ENCODE results near the gene PLAAT2. TPM values are rescaled to one million over a fixed set of nuclear protein-coding genes. Genes with fewer than 3 reads are reported as not detected.
"Not testable (repeated sequence)": the region's sequence is repeated elsewhere in the genome, so short reads cannot be mapped to it uniquely, and the experiment has no call there.

PLAAT2 gene
- total and polyA plus RNA-seq, 10 donors: 0.16 to 1.3 (median 0.18) TPM; not detected in 7

GRCh38 chr11:63608353-63609345 lies 45.5 kb upstream of the PLAAT2 start:
- peaks cover 0 to 4% (median 0%) of the 10 kb centered on the region in 6 donors for H3K36me3 ChIP-seq
- no peaks in the 10 kb centered on the region for H3K9me3 ChIP-seq
- intact Hi-C loops (cut with DNase I; ENCODE audit: low total_unique reads): no loop called here
- TF ChIP-seq POLR2AphosphoS5 (IDR thresholded peaks at IDR 0.05) (no peak), POLR2A (IDR thresholded peaks at IDR 0.05) (no peak)
- TF ChIP-seq, protein P1, sequence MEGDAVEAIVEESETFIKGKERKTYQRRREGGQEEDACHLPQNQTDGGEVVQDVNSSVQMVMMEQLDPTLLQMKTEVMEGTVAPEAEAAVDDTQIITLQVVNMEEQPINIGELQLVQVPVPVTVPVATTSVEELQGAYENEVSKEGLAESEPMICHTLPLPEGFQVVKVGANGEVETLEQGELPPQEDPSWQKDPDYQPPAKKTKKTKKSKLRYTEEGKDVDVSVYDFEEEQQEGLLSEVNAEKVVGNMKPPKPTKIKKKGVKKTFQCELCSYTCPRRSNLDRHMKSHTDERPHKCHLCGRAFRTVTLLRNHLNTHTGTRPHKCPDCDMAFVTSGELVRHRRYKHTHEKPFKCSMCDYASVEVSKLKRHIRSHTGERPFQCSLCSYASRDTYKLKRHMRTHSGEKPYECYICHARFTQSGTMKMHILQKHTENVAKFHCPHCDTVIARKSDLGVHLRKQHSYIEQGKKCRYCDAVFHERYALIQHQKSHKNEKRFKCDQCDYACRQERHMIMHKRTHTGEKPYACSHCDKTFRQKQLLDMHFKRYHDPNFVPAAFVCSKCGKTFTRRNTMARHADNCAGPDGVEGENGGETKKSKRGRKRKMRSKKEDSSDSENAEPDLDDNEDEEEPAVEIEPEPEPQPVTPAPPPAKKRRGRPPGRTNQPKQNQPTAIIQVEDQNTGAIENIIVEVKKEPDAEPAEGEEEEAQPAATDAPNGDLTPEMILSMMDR (IDR thresholded peaks at IDR 0.05 in 8 of 11, conservative IDR thresholded peaks at IDR 0.05 in 3 of 11): no peak
- H3K27ac ChIP-seq: peak overlapping the region in 2 of 8 donors; percentile 10 to 30
- WGBS, 5 donors: 76 to 84% (median 79%) methylated on average over 11 of the region's 11 CpGs
- H3K4me1 ChIP-seq: peaks cover 14 to 48% (median 38%) of the 10 kb centered on the region in 6 donors
- DNase-seq: no peak
- H3K4me3 ChIP-seq: no peak overlapping the region
- peaks cover 0 to 8% (median 0%) of the 10 kb centered on the region in 7 donors for H3K27me3 ChIP-seq (replicated peaks in 1 of 7)

- no peak overlapping the region for H3K27ac ChIP-seq
- intact Hi-C loops (cut with DNase I; ENCODE audit: low total_unique reads): no loop called here
- no peak overlapping the region for H3K4me3 ChIP-seq
- no peaks in the 10 kb centered on the region for H3K9me3 ChIP-seq
- no peaks in the 10 kb centered on the region for H3K27me3 ChIP-seq (replicated peaks in 1 of 7)
- TF ChIP-seq POLR2A (IDR thresholded peaks at IDR 0.05) (no peak), POLR2AphosphoS5 (IDR thresholded peaks at IDR 0.05) (no peak)
- TF ChIP-seq, protein P1 (IDR thresholded peaks at IDR 0.05 in 8 of 11, conservative IDR thresholded peaks at IDR 0.05 in 3 of 11): no peak
- peaks cover 0 to 4% (median 0%) of the 10 kb centered on the region in 6 donors for H3K36me3 ChIP-seq
- WGBS, 5 donors: 65 to 75% (median 69%) methylated on average over 3 of the region's 3 CpGs
- peaks cover 0 to 6% (median 0%) of the 10 kb centered on the region in 6 donors for H3K4me1 ChIP-seq
- DNase-seq: no peak
These were observed 40.0 kb upstream of the PLAAT2 start for GRCh38 chr11:63603180-63603518.

GRCh38 chr11:63602290-63603179 lies 39.4 kb upstream of the PLAAT2 start:
- 90 to 91% (median 90%) methylated on average over 11 of the region's 11 CpGs for WGBS, 5 donors
- H3K27me3 ChIP-seq (replicated peaks in 1 of 7); H3K36me3 ChIP-seq; H3K4me3 ChIP-seq; H3K4me1 ChIP-seq; H3K9me3 ChIP-seq; intact Hi-C loops (cut with DNase I; ENCODE audit: low total_unique reads); H3K27ac ChIP-seq; DNase-seq: not testable (repeated sequence)

DNA sequence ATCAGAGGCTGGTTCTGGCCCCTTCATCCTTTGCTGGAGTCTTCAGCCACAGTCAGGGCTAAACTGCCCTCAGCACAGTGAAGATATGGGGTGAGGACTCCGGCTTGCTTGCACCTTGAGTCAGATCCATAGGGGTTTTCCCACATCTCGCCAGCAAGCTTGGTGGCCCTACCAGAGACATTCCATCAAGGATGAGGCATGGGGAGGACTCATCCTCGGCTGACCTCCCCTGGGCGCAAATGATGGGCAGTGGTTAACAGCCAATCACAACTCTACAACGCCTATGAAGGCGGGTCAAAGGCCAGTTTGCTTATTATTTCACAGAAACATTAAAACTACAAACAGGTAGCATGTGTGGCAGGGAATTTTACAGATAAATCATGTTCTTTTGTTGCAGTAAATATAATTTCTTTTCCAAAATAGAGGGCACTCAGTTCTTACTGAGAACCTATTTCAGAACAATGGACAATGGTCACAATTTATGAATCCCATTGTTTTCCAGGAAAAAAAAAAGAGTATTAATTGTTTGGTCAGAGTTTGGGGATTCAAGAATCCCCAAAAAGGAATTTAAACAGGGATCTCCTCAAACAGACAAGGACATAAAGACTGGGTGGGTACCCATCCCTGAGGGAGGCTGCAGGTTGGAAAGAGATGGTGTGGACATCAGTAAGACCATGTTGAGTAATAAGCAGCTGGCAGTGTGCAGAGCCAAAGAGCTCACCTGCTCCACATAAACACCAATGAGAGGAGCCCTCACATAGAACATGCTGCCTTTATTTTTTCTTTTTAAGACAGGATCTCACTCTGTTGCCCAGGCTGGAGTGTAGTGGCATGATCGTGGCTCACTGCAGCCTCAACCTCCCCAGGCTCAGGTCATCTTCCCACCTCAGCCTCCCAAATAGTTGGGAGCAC lies 36.3 kb upstream of the PLAAT2 start:
- Histone ChIP-seq H3K27ac (no peak overlapping the region), H3K9me3 (no peaks in the 10 kb centered on the region), H3K4me3 (no peak overlapping the region), H3K4me1 (peaks cover 0 to 6% (median 0%) of the 10 kb centered on the region in 6 donors), H3K36me3 (peaks cover 0 to 27% (median 4%) of the 10 kb centered on the region in 6 donors), H3K27me3 (replicated peaks in 1 of 7) (no peaks in the 10 kb centered on the region)
- WGBS, 5 donors: 77 to 92% (median 85%) methylated on average over 7 of the region's 7 CpGs
- TF ChIP-seq POLR2A (IDR thresholded peaks at IDR 0.05) (no peak), POLR2AphosphoS5 (IDR thresholded peaks at IDR 0.05) (no peak)
- TF ChIP-seq, protein P1 (IDR thresholded peaks at IDR 0.05 in 8 of 11, conservative IDR thresholded peaks at IDR 0.05 in 3 of 11): no peak
- intact Hi-C loops (cut with DNase I; ENCODE audit: low total_unique reads): no loop called here
- no peak for DNase-seq

Data from spleen (tissue), 11 donors.